Measurements from ENCODE around the gene RARG.

RARG gene

GRCh38 chr12:53276511-53276910, 44.5 kb upstream of the RARG start:
- DNase-seq = no peak
- no peak overlapping the region for H3K27ac ChIP-seq (ENCODE audit: low read length, poor library complexity, severe bottlenecking)
- no peak overlapping the region for H2AFZ ChIP-seq (ENCODE audit: low read depth, low read length)
- no peak overlapping the region for H2AK5ac ChIP-seq (ENCODE audit: low read length, severe bottlenecking)
- H2BK120ac ChIP-seq (ENCODE audit: low read depth, low read length) = no peak overlapping the region
- H3K4ac ChIP-seq (ENCODE audit: low read depth in 1 of 2, low read length in 2 of 2) = no peak overlapping the region
- H3K9ac ChIP-seq (ENCODE audit: low read length) = no peak overlapping the region
- H3K18ac ChIP-seq (ENCODE audit: low read depth in 1 of 2, low read length in 2 of 2) = no peak overlapping the region
- H2BK15ac ChIP-seq (ENCODE audit: low read depth, poor library complexity, severe bottlenecking) = no peak overlapping the region
- no peak overlapping the region for H2BK5ac ChIP-seq (ENCODE audit: low read depth, low read length, poor library complexity, severe bottlenecking)
- H3K4me1 ChIP-seq (ENCODE audit: control insufficient read depth, insufficient read depth, low read depth, low read length) = peaks cover 3% of the 10 kb centered on the region
- H3K4me3 ChIP-seq (ENCODE audit: insufficient read depth in 1 of 2, low read depth in 1 of 2, low read length in 2 of 2) = no peak overlapping the region
- peaks cover 5 to 17% of the 10 kb centered on the region in 2 experiments for H3K36me3 ChIP-seq (ENCODE audit: control insufficient read depth in 1 of 2, insufficient read depth in 2 of 2, low read depth in 1 of 2, low read length in 2 of 2)
- no peaks in the 10 kb centered on the region for H3K9me3 ChIP-seq (ENCODE audit: control insufficient read depth, low read length)
- peak overlapping the region; percentile 25 for H4K91ac ChIP-seq (ENCODE audit: low read length)
- H3K27me3 ChIP-seq (ENCODE audit: control insufficient read depth in 1 of 2, insufficient read depth in 1 of 2, low read length in 2 of 2) = no peaks in the 10 kb centered on the region
- WGBS = 98% methylated on average over 11 of the region's 11 CpGs
- no peak overlapping the region for H4K8ac ChIP-seq (ENCODE audit: low read length)
- no peak overlapping the region for H3K14ac ChIP-seq (ENCODE audit: low read length in 2 of 2)
- H2BK12ac ChIP-seq (ENCODE audit: low read length in 2 of 2) = no peak overlapping the region
- no peak overlapping the region for H3K23ac ChIP-seq (ENCODE audit: low read length in 2 of 2)
- peaks cover 14% of the 10 kb centered on the region for H3K79me1 ChIP-seq (replicated peaks; ENCODE audit: low read length, poor library complexity, severe bottlenecking)
- no peak overlapping the region for H3K4me2 ChIP-seq (ENCODE audit: low read length, poor library complexity, severe bottlenecking)

- Histone ChIP-seq H3K4me2 (ENCODE audit: low read length, poor library complexity, severe bottlenecking) (no peak overlapping the region), H2BK120ac (ENCODE audit: low read depth, low read length) (no peak overlapping the region), H3K9ac (ENCODE audit: low read length) (no peak overlapping the region), H2AK5ac (ENCODE audit: low read length, severe bottlenecking) (no peak overlapping the region), H3K9me3 (ENCODE audit: control insufficient read depth, low read length) (no peaks in the 10 kb centered on the region), H3K18ac (ENCODE audit: low read depth in 1 of 2, low read length in 2 of 2) (no peak overlapping the region), H3K27me3 (ENCODE audit: control insufficient read depth in 1 of 2, insufficient read depth in 1 of 2, low read length in 2 of 2) (no peaks in the 10 kb centered on the region), H3K23ac (ENCODE audit: low read length in 2 of 2) (no peak overlapping the region), H3K4ac (ENCODE audit: low read depth in 1 of 2, low read length in 2 of 2) (no peak overlapping the region), H2AFZ (ENCODE audit: low read depth, low read length) (no peak overlapping the region), H3K27ac (ENCODE audit: low read length, poor library complexity, severe bottlenecking) (no peak overlapping the region), H3K14ac (ENCODE audit: low read length in 2 of 2) (no peak overlapping the region), H3K79me1 (replicated peaks; ENCODE audit: low read length, poor library complexity, severe bottlenecking) (peaks cover 29% of the 10 kb centered on the region), H3K4me1 (ENCODE audit: control insufficient read depth, insufficient read depth, low read depth, low read length) (peaks cover 7% of the 10 kb centered on the region), H2BK12ac (ENCODE audit: low read length in 2 of 2) (no peak overlapping the region), H2BK15ac (ENCODE audit: low read depth, poor library complexity, severe bottlenecking) (no peak overlapping the region), H2BK5ac (ENCODE audit: low read depth, low read length, poor library complexity, severe bottlenecking) (no peak overlapping the region), H3K36me3 (ENCODE audit: control insufficient read depth in 1 of 2, insufficient read depth in 2 of 2, low read depth in 1 of 2, low read length in 2 of 2) (peaks cover 2 to 13% of the 10 kb centered on the region in 2 experiments), H4K8ac (ENCODE audit: low read length) (no peak overlapping the region), H4K91ac (ENCODE audit: low read length) (no peak overlapping the region), H3K4me3 (ENCODE audit: insufficient read depth in 1 of 2, low read depth in 1 of 2, low read length in 2 of 2) (no peak overlapping the region)
- DNase-seq = no peak
- over 99% methylated on average over 5 of the region's 5 CpGs for WGBS
Measured at GRCh38 chr12:53274445-53274844, 42.4 kb upstream of the RARG start.

GRCh38 chr12:53268630-53269562, 36.9 kb upstream of the RARG start:
- Histone ChIP-seq H3K14ac (ENCODE audit: low read length in 2 of 2) (no peak overlapping the region), H3K23ac (ENCODE audit: low read length in 2 of 2) (no peak overlapping the region), H3K4me1 (ENCODE audit: control insufficient read depth, insufficient read depth, low read depth, low read length) (peaks cover 12% of the 10 kb centered on the region), H3K4me2 (ENCODE audit: low read length, poor library complexity, severe bottlenecking) (peak overlapping the region; percentile 97), H4K91ac (ENCODE audit: low read length) (no peak overlapping the region), H3K36me3 (ENCODE audit: control insufficient read depth in 1 of 2, insufficient read depth in 2 of 2, low read depth in 1 of 2, low read length in 2 of 2) (no peaks in the 10 kb centered on the region), H3K4ac (ENCODE audit: low read depth in 1 of 2, low read length in 2 of 2) (no peak overlapping the region), H3K9ac (ENCODE audit: low read length) (peak overlapping the region; percentile 84), H2BK120ac (ENCODE audit: low read depth, low read length) (no peak overlapping the region), H2AK5ac (ENCODE audit: low read length, severe bottlenecking) (no peak overlapping the region), H2BK5ac (ENCODE audit: low read depth, low read length, poor library complexity, severe bottlenecking) (no peak overlapping the region), H3K4me3 (ENCODE audit: insufficient read depth in 1 of 2, low read depth in 1 of 2, low read length in 2 of 2) (peak overlapping the region; percentile 84 to 90), H2BK12ac (ENCODE audit: low read length in 2 of 2) (no peak overlapping the region), H3K18ac (ENCODE audit: low read depth in 1 of 2, low read length in 2 of 2) (no peak overlapping the region), H3K79me1 (replicated peaks; ENCODE audit: low read length, poor library complexity, severe bottlenecking) (peaks cover 25% of the 10 kb centered on the region), H2AFZ (ENCODE audit: low read depth, low read length) (peak overlapping the region; percentile 43), H2BK15ac (ENCODE audit: low read depth, poor library complexity, severe bottlenecking) (no peak overlapping the region), H3K27ac (ENCODE audit: low read length, poor library complexity, severe bottlenecking) (no peak overlapping the region), H4K8ac (ENCODE audit: low read length) (no peak overlapping the region), H3K9me3 (ENCODE audit: control insufficient read depth, low read length) (no peaks in the 10 kb centered on the region), H3K27me3 (ENCODE audit: control insufficient read depth in 1 of 2, insufficient read depth in 1 of 2, low read length in 2 of 2) (no peaks in the 10 kb centered on the region)
- 70% methylated on average over 19 of the region's 20 CpGs for WGBS
- DNase-seq = peak; percentile 18

- Histone ChIP-seq H2BK12ac (ENCODE audit: low read length in 2 of 2) (no peak within 1 kb of the TSS), H4K91ac (ENCODE audit: low read length) (no peak within 1 kb of the TSS), H2BK15ac (ENCODE audit: low read depth, poor library complexity, severe bottlenecking) (no peak within 1 kb of the TSS), H2BK120ac (ENCODE audit: low read depth, low read length) (no peak within 1 kb of the TSS), H2AFZ (ENCODE audit: low read depth, low read length) (peak within 1 kb of the TSS; percentile 43), H3K27me3 (ENCODE audit: control insufficient read depth in 1 of 2, insufficient read depth in 1 of 2, low read length in 2 of 2) (no peaks in the 10 kb centered on the region), H3K23ac (ENCODE audit: low read length in 2 of 2) (no peak within 1 kb of the TSS), H3K18ac (ENCODE audit: low read depth in 1 of 2, low read length in 2 of 2) (peak within 1 kb of the TSS in 1 of 2 experiments; percentile 67), H3K9me3 (ENCODE audit: control insufficient read depth, low read length) (no peaks in the 10 kb centered on the region), H3K27ac (ENCODE audit: low read length, poor library complexity, severe bottlenecking) (no peak within 1 kb of the TSS), H3K14ac (ENCODE audit: low read length in 2 of 2) (no peak within 1 kb of the TSS), H3K4me3 (ENCODE audit: insufficient read depth in 1 of 2, low read depth in 1 of 2, low read length in 2 of 2) (peak within 1 kb of the TSS; percentile 84 to 90), H3K4me1 (ENCODE audit: control insufficient read depth, insufficient read depth, low read depth, low read length) (peaks cover 12% of the 10 kb centered on the region), H3K9ac (ENCODE audit: low read length) (peak within 1 kb of the TSS; percentile 84), H3K4me2 (ENCODE audit: low read length, poor library complexity, severe bottlenecking) (peak within 1 kb of the TSS; percentile 97), H3K4ac (ENCODE audit: low read depth in 1 of 2, low read length in 2 of 2) (no peak within 1 kb of the TSS), H2AK5ac (ENCODE audit: low read length, severe bottlenecking) (no peak within 1 kb of the TSS), H3K36me3 (ENCODE audit: control insufficient read depth in 1 of 2, insufficient read depth in 2 of 2, low read depth in 1 of 2, low read length in 2 of 2) (no peaks in the 10 kb centered on the region), H4K8ac (ENCODE audit: low read length) (peak within 1 kb of the TSS; percentile 55), H2BK5ac (ENCODE audit: low read depth, low read length, poor library complexity, severe bottlenecking) (no peak within 1 kb of the TSS), H3K79me1 (replicated peaks; ENCODE audit: low read length, poor library complexity, severe bottlenecking) (peaks cover 25% of the 10 kb centered on the region)
- WGBS = under 1% methylated on average over 49 of the region's 58 CpGs
- peak; percentile 80 for DNase-seq
Measured at GRCh38 chr12:53267999-53268629, 36.1 kb upstream of the RARG start, which contains the start of gene ESPL1. Gene ESPL1, plus strand, starts transcription at chr12:53268299. Its CDS starts 468 bp downstream, at chr12:53268767.

Data from mesenchymal stem cell (in vitro differentiated cells and primary cell).